Fibroblast of lung (primary cell): ENCODE data around the gene MRPS6.

Experiments
- EZH2 ChIP-seq: IDR thresholded peaks from 2 replicates; pipeline ENCODE4 v1.5.1; 2012; ENCODE audit warnings: low read length, control low read depth, mild to moderate bottlenecking; ENCODE audit errors: missing control alignments
- TF ChIP-seq, protein P1 (sequence below), 2 donors: IDR thresholded peaks in 1 of 2; conservative IDR thresholded peaks in 1 of 2; 1 replicate in 1 of 2; 2 replicates in 1 of 2; pipeline ENCODE4 v1.5.1; 2011 to 2012; ENCODE audit warnings: low read length in 2 of 2, control low read depth in 1 of 2, inconsistent platforms in 1 of 2, low read depth in 1 of 2, mild to moderate bottlenecking in 1 of 2

GRCh38 chr21:34110594-34111202 is 37.3 kb downstream of the MRPS6 start:
- TF ChIP-seq, protein P1, sequence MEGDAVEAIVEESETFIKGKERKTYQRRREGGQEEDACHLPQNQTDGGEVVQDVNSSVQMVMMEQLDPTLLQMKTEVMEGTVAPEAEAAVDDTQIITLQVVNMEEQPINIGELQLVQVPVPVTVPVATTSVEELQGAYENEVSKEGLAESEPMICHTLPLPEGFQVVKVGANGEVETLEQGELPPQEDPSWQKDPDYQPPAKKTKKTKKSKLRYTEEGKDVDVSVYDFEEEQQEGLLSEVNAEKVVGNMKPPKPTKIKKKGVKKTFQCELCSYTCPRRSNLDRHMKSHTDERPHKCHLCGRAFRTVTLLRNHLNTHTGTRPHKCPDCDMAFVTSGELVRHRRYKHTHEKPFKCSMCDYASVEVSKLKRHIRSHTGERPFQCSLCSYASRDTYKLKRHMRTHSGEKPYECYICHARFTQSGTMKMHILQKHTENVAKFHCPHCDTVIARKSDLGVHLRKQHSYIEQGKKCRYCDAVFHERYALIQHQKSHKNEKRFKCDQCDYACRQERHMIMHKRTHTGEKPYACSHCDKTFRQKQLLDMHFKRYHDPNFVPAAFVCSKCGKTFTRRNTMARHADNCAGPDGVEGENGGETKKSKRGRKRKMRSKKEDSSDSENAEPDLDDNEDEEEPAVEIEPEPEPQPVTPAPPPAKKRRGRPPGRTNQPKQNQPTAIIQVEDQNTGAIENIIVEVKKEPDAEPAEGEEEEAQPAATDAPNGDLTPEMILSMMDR (conservative IDR thresholded peaks at IDR 0.05 in 1 of 2, IDR thresholded peaks at IDR 0.05 in 1 of 2; ENCODE audit: low read depth in 1 of 2, low read length in 2 of 2): no peak
- no peak for TF ChIP-seq EZH2
